ENCODE data around the gene TMEM253.

Gene TMEM253

DNA sequence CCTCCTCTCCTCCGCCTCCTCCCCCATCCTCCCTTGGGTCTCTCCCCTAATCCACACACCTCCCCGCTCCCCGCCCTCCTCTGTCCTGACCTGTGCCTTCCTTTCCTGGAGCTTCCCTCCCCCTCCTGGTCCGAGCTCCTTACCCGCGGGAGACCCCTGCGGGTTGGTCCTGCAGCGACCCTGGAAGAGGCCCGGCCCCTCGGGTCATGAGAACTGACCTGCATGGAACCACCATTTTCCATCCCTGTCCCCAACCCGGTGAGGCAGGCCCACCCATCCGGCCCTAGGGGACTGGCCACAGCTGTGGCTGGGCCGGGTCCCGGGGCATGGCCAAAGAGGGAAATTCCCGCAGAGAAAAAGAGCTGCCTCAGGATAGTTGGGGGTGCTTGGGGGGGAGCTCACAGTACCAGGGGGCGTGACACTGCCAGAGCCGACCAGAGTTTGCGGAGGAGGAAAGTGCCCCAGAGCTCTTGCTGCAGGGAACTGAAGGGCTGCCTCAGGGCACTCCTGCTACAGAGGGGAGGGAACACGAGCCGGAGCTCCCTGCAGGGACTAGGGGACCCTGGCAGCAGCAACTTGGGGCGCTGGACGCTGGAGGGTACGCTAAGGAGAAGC is 30.1 kb upstream of the TMEM253 start:
- peak; percentile 73 for DNase-seq (ENCODE audit: low spot score)

DNA sequence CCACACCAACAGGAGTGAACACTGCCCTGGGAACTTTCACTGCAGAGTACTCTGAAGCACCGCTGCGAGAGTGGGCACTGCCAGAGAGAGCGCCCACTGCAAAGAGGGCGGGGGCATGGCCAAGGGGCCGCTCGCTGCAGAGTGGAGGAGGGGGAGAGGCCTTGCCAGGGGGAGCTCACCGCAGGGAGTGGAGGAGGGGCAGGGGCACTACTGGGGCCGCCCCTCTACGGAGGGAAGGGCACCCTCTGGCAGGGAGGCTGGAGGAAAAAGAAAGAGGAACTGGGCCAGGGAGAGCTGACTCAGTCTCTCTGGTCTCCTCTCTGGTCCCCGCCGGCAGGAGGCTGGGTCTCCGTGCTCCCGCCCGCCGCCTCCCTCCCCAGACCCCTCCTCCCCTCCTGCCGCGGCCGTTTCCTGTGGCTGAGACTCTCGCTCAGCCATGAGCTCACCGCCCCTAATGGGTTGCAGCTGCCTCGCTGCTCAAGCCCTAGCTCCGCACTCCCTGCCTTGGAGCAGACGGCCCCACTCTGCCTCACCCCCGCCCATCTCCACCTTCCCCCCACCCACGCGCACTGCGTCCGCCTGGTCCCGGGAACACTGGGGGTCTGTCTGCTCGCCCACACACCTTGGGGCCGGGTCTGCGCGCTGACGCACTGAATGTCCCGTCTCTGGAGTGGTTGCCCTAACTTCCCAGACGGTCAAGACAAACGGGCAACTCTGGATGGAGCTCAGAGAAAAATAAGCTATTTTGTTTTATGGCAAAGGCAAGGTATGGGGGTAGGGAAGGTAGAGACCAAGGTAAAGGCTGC is 29.4 kb upstream of the TMEM253 start:
- peak; percentile 84 for DNase-seq (ENCODE audit: low spot score)

DNA sequence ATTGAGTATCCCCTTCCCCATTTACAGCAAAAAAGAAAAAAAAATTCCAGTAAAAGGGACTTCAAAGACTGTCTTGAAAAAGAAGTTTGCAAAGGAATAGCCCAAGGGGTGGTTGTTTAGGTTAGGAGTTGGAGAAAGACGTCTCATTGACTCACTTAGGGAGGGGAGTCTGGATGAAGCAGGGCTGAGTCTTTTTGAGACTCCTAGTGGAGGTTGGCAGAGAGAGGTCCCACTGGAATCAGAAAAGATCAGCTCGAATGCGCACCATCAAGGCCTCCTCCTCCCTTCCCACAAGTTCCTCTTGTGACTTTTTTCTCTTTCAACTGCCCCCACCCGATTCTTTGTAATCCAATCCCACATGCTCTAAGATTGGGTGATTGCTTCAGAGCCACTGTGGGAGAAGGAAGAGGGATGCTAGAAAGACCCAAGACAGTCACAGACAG is 28.8 kb upstream of the TMEM253 start:
- peak; percentile 20 for DNase-seq (ENCODE audit: low spot score)

DNA sequence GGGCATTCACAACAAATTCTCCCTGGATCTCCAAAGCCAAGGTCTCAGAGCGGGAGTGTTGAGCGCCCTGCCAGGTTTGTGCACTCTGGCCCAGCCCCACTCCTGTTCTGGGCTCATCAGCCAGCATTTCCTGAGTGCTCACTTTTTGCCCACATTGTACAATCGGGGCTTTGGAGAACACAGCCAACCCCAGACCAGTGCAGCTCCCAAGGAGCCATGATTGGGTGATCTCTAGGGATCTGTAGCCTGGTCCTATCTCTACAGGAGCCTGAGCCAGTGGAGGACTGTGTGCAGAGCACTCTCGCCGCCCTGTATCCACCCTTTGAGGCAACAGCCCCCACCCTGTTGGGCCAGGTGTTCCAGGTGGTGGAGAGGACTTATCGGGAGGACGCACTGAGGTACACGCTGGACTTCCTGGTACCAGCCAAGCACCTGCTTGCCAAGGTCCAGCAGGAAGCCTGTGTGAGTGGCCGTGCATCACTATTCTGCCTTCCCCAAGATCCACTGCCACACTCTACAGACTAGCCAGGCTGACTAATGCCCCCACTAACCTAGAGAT is 28.0 kb upstream of the TMEM253 start:
- no peak for DNase-seq (ENCODE audit: low spot score)

DNA sequence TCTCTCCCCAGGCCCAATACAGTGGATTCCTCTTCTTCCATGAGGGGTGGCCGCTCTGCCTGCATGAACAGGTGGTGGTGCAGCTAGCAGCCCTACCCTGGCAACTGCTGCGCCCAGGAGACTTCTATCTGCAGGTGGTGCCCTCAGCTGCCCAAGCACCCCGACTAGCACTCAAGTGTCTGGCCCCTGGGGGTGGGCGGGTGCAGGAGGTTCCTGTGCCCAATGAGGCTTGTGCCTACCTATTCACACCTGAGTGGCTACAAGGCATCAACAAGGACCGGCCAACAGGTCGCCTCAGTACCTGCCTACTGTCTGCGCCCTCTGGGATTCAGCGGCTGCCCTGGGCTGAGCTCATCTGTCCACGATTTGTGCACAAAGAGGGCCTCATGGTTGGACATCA is 26.9 kb upstream of the TMEM253 start:
- no peak for DNase-seq (ENCODE audit: low spot score)

DNA sequence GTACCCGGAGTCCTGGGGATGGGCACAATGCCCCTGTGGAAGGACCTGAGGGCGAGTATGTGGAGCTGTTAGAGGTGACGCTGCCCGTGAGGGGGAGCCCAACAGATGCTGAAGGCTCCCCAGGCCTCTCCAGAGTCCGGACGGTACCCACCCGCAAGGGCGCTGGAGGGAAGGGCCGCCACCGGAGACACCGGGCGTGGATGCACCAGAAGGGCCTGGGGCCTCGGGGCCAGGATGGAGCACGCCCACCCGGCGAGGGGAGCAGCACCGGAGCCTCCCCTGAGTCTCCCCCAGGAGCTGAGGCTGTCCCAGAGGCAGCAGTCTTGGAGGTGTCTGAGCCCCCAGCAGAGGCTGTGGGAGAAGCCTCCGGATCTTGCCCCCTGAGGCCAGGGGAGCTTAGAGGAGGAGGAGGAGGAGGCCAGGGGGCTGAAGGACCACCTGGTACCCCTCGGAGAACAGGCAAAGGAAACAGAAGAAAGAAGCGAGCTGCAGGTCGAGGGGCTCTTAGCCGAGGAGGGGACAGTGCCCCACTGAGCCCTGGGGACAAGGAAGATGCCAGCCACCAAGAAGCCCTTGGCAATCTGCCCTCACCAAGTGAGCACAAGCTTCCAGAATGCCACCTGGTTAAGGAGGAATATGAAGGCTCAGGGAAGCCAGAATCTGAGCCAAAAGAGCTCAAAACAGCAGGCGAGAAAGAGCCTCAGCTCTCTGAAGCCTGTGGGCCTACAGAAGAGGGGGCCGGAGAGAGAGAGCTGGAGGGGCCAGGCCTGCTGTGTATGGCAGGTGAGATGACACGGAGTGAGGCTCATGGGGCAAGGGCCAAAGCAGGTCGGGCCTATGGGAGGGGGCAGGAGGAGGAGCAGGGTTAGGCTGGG is 26.2 kb upstream of the TMEM253 start:
- no peak for DNase-seq (ENCODE audit: low spot score)

DNA sequence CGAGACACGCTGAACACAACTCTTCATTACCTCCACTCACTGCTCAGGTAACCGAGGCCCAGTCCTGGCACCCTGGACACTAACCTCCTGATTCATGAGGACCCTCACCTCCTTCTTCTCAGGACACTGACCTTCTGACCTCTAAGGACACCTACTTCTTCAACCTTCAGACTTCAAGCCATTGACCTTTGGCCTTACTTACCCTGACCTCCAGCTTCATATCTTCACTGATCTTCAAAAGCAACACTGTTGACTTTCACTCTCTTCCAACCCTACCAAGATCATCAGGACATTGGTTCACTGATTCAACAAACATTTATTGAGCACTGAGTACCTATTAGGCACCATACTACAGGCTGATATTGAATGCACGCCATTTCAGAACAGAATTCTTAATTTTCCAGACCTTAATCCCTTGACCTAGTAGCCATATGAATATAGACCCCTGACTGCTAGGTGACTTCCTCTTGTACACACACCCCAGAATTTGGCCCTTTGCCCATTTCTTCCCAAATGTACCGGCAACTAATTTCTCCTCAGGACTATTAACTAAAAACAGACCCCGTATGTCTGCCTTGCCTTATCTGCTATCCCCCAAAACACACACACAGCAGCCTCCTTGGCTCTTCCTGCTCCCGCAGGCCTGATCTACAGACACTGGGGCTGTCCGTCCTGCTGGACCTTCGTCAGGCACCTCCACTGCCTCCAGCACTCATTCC is 25.0 kb upstream of the TMEM253 start:
- no peak for DNase-seq (ENCODE audit: low spot score)

DNA sequence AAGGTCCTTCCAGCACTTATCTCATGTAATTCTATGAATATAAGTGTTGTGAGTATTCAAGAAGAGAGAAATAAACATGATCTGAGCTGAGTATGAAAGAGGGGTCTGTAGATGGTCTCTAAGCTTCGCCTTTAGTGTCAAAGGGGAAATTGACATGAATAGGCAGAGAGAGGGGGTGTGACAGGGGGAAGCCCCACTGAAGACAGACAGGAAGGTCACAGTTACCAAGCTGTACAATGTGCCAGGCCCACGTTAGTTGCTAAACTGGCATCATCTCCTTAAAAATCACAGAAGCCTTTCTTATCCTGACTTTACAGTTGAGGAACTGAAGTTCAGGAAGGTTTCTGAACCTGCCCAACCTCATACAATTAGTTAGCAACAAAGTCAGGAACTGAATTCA is 23.2 kb upstream of the TMEM253 start:
- DNase-seq (ENCODE audit: low spot score), result no peak

DNA sequence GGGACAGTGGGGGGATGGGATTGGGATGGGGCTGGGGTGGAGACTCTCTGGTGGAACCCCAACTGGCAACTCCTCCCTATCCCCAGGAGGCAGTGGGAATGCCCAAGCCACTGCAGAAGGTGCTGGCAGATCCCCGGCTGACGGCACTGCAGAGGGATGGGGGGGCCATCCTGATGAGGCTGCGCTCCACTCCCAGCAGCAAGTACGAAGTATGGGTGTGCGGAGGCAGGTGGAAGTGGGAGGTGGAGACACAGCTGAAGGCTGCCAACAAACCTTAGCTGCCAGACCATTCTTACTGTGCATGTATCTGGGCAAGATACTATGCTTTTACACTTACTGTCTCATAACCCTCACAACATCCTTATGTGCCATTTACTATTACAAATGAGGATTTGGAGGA is 22.6 kb upstream of the TMEM253 start:
- no peak for DNase-seq (ENCODE audit: low spot score)

DNA sequence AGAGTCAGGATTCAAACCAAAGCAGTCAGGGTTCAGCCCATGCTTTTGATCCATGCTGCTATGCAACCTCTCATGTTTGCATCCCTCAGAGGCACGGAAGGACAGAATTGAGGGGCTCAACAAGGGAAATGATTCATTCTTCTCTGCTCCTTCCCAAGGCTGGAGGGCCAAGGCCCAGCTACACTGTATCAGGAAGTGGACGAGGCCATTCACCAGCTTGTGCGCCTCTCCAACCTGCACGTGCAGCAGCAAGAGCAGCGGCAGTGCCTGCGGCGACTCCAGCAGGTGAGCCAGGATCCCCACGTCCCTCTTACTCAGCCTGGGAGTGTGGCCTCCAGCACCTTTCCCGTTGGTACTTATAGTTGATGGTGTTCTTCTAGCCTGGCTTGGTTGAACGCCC is 22.1 kb upstream of the TMEM253 start:
- no peak for DNase-seq (ENCODE audit: low spot score)

DNA sequence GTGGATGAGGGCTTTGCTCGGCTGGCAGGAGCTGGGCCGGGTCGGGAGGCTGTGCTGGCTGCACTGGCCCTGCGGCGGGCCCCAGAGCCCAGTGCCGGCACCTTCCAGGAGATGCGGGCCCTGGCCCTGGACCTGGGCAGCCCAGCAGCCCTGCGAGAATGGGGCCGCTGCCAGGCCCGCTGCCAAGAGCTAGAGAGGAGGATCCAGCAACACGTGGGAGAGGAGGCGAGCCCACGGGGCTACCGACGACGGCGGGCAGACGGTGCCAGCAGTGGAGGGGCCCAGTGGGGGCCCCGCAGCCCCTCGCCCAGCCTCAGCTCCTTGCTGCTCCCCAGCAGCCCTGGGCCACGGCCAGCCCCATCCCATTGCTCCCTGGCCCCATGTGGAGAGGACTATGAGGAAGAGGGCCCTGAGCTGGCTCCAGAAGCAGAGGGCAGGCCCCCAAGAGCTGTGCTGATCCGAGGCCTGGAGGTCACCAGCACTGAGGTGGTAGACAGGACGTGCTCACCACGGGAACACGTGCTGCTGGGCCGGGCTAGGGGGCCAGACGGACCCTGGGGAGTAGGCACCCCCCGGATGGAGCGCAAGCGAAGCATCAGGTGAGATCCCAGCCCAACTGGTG is 19.2 kb upstream of the TMEM253 start:
- DNase-seq (ENCODE audit: low spot score), result no peak

DNA sequence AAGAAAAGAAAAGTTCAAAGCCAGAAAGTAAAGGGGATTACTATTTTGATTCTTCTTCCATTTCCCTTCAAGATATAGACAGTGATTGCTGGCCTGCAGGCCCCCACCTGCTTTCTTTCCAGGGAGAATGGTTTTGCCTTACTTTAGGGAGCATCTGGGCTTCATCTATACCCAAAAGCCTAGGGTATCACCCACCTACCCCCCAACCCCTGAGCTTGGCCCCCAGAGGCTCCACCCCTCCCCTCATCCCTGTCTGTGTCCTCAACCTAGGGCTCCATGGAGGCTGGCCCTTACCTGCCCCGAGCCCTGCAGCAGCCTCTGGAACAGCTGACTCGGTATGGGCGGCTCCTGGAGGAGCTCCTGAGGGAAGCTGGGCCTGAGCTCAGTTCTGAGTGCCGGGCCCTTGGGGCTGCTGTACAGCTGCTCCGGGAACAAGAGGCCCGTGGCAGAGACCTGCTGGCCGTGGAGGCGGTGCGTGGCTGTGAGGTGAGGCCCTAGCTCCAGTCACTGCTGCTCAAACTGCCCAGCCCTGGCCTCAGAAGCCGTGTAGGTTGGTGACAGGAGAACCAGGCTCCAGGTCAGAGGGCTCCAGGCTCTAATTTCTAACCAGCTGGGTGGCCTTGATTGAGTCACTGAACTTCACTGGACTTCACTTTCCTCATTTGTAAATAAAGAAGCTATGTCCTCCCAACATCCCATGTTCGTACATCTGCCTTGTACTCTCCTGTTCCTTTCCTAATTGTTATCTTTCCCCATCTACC is 17.1 kb upstream of the TMEM253 start:
- DNase-seq (ENCODE audit: low spot score), result no peak

DNA sequence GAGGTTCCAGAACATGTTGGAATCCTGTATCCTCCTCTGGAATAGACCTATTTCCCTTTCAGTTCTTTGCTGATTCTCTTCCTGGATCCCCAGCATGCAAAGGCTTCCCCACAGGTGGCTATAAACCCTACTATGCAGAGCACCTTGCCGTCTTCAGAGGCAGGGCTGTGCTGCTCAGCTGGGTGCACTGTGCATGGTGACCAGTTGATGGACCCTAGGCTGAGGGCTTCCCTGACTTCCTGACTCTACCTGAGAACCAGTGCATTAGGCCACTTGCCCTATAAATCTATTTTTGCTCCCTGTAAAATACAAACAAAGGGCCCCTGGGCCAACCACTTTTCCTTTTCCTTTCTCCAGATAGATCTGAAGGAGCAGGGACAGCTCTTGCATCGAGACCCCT is 16.5 kb upstream of the TMEM253 start:
- DNase-seq (ENCODE audit: low spot score), result no peak

DNA sequence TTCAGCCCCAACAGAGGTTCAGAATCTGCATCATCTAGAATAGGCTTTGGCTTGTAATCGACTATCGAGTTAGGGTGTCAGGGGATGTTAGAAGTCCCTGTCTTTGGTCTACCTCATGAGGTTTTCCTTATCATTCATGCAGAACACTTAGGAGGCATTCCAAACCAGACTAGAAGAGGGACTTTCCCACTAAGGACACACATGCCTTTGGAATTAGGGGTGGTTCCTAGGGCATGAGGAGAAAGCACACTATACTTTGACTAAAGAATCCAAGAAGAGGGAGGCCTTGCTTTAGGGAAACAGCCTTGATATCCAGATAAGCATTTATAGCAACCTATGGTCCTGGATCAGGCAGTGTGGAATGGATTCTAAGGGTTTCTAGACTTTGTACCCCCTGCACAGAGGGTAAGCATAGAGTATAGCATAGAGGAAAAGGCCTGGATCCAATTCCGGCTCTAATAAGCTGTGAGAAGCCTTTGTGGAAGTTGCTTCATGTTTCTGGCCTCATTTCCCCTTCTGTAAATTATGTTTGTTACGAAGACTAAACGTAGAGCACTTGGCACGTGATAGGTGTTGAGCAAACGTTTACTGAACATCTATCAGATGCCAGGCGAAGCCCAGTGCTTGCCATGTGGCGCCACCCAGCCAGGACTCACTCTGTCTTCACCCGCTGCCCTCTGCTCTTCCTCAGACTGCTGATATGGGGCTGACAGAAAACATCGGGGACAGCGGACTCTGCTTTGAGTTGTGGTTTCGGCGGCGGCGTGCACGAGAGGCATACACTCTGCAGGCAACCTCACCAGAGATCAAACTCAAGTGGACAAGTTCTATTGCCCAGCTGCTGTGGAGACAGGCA is 15.6 kb upstream of the TMEM253 start:
- no peak for DNase-seq (ENCODE audit: low spot score)

DNA sequence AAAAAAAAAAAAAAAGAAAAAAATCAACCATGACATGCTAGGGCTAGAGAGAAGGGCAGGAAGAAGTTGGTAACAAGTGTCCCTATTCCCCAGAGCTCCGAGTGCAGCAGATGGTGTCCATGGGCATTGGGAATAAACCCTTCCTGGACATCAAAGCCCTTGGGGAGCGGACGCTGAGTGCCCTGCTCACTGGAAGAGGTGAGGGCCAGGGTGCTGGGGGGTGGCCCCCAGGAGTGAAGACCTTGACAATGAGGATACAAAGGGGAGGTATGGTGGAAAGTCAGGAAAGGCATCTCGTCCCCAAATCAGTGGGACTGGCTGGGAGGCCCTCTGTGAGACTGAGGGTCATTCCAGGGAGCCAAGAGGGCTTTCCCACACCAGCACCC is 14.0 kb upstream of the TMEM253 start:
- DNase-seq (ENCODE audit: low spot score), result no peak

DNA sequence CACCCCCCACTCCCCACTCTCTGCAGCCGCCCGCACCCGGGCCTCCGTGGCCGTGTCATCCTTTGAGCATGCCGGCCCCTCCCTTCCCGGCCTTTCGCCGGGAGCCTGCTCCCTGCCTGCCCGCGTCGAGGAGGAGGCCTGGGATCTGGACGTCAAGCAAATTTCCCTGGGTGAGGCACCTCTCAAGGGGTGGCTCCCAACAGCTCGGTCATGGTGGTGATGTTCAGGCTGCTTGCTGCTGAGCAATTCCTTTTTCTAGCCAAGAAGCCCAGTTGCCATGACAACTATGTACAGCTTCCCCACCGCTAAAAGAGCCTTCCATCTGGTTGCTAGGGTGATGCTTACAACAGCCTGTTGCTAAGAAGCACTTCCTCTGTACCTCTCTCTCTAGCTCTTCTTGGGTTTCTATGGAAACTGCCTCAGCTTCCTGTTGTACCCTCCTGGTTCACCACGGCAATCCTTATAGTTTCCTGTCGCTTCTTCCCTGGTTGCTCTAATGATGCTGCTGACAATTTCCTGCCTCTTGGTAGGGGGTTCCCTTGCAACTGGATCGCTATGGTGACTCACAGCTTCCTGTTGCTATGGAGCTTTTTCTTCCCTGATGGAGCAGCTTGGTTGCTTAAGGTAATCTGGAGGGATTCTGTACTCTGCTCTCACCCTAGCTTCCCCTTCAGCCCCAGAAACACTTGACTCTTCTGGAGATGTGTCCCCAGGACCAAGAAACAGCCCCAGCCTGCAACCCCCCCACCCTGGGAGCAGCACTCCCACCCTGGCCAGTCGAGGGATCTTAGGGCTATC is 13.4 kb upstream of the TMEM253 start:
- DNase-seq (ENCODE audit: low spot score), result peak; percentile 60

DNA sequence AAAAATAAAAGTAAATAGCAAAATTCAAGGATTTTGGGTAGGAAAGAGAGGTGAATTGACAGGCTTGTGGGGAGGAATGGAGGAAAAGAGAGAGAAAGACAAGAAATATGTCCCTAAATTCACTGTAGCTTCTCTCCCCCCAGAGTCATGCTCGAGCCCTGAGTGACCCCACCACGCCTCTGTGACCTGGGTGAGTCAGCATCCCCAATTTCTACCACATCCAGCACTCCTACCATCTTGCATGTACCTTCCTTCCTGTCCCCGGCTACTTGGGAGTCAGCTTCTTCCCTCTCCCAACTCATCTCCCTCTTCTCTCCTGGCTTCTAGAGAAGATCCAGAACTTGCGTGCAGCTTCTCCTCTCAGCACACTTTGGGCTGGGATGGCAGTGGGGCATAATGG is 12.2 kb upstream of the TMEM253 start:
- DNase-seq (ENCODE audit: low spot score), result no peak

DNA sequence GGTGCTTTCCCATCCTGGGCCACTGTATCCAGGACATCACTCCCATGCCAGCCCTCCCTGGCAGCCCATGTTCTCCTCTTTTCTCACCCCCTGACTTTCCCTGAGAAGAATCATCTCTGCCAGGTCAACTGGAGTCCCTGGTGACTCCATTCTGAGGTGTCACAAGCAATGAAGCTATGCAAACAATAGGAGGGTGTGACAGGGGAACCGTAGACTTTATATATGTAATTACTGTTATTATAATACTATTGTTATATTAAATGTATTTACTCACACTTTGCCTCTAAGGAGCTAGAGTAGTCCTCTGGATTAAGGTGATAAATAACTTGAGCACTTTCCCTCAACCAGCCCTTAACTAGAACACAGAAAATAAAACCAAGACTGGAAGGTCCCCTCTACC is 11.6 kb upstream of the TMEM253 start:
- no peak for DNase-seq (ENCODE audit: low spot score)

DNA sequence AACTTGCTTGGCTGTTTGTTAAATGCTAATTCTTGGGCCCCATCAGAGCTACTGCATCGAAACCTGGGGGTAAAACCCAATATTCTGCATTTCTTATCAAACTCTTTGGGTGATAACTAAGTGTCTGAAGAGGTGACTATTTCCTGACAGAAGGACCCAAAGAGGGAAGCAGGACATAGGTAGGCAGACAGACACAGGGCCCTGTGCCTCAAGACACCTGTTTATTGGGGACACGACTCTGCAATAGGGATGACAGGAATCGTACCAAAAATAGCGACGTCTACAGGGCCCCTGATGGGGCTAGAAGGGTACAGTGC is 11.0 kb upstream of the TMEM253 start:
- no peak for DNase-seq (ENCODE audit: low spot score)
